GM18526 (cell line): ENCODE measurements around the gene AMOTL2.

Experiments
- POLR2A ChIP-seq: IDR thresholded peaks from 3 replicates; pipeline ENCODE4 v1.6.1; 2011; ENCODE audit not compliant: insufficient read length; ENCODE audit errors: extremely low read depth

Gene AMOTL2

GRCh38 chr3:134364936-134365765 is 9.1 kb downstream of the AMOTL2 start:
- TF ChIP-seq POLR2A = no peak

- no peak for TF ChIP-seq POLR2A
Observed at GRCh38 chr3:134364061-134364935, 9.9 kb downstream of the AMOTL2 start.

GRCh38 chr3:134363381-134363755 is 10.9 kb downstream of the AMOTL2 start:
- TF ChIP-seq POLR2A = no peak

- TF ChIP-seq POLR2A = no peak
Observed at GRCh38 chr3:134362670-134363380, 11.4 kb downstream of the AMOTL2 start.

GRCh38 chr3:134362221-134362620 is 12.0 kb downstream of the AMOTL2 start:
- TF ChIP-seq POLR2A = no peak

- TF ChIP-seq POLR2A = no peak
Observed at GRCh38 chr3:134361162-134361835, 12.9 kb downstream of the AMOTL2 start.

GRCh38 chr3:134360046-134360445 is 14.2 kb downstream of the AMOTL2 start:
- TF ChIP-seq POLR2A = no peak

- TF ChIP-seq POLR2A = no peak
Observed at GRCh38 chr3:134359121-134360010, 14.9 kb downstream of the AMOTL2 start.

- TF ChIP-seq POLR2A = no peak
Observed at GRCh38 chr3:134357914-134358811, 16.1 kb downstream of the AMOTL2 start.

GRCh38 chr3:134357261-134357913 is 16.9 kb downstream of the AMOTL2 start:
- TF ChIP-seq POLR2A = no peak

- no peak for TF ChIP-seq POLR2A
Observed at GRCh38 chr3:134356411-134357040, 17.7 kb downstream of the AMOTL2 start.

GRCh38 chr3:134355416-134355815 is 18.8 kb downstream of the AMOTL2 start:
- TF ChIP-seq POLR2A = no peak
